Neutrophil (primary cell): Measurements from ENCODE around the gene UBA5.
"Not testable (repeated sequence)": the region's sequence is repeated elsewhere in the genome, so short reads cannot be mapped to it uniquely, and the experiment has no call there.

Source experiments
- H3K27ac ChIP-seq: fragments of 200-600 bp; sonication (generic); 2 replicates; pipeline ENCODE4 v1.5.1; 2016; ENCODE audit warnings: mild to moderate bottlenecking, moderate library complexity
- H3K27me3 ChIP-seq: fragments of 200-600 bp; sonication (generic); 2 replicates; pipeline ENCODE4 v1.6.0; 2016; ENCODE audit warnings: mild to moderate bottlenecking
- H3K36me3 ChIP-seq: fragments of 200-600 bp; sonication (generic); 2 replicates; pipeline ENCODE4 v1.5.1; 2017
- H3K4me1 ChIP-seq, 2 experiments: fragments of 200-600 bp in 1 of 2; sonication (generic) in 1 of 2; 1 replicate in 1 of 2; 2 replicates in 1 of 2; pipeline versions ENCODE4 v1.5.1 to v1.6.1; 2013 to 2016; ENCODE audit warnings: low read depth in 1 of 2, low read length in 1 of 2, mild to moderate bottlenecking in 1 of 2, moderate library complexity in 1 of 2; ENCODE audit not compliant: control insufficient read depth in 1 of 2, insufficient read depth in 1 of 2
- H3K4me3 ChIP-seq, 2 experiments: fragments of 200-600 bp in 1 of 2; sonication (generic) in 1 of 2; 1 replicate in 1 of 2; 2 replicates in 1 of 2; pipeline ENCODE4 v1.5.1; 2013 to 2016; ENCODE audit warnings: low read depth in 1 of 2, low read length in 1 of 2, mild to moderate bottlenecking in 1 of 2, moderate library complexity in 1 of 2
- H3K9me3 ChIP-seq: fragments of 200-600 bp; sonication (generic); 2 replicates; pipeline ENCODE4 v1.5.1; 2016
- CTCF ChIP-seq: fragments of 200-600 bp; sonication (generic); IDR thresholded peaks from 2 replicates; pipeline ENCODE4 v1.5.1; 2016; ENCODE audit warnings: antibody characterized with exemption

UBA5 gene

GRCh38 chr3:132630612-132631011, 29.5 kb upstream of the UBA5 start:
- Histone ChIP-seq H3K9me3 (no peaks in the 10 kb centered on the region), H3K27me3 (no peaks in the 10 kb centered on the region), H3K36me3 (peaks cover 29% of the 10 kb centered on the region), H3K27ac (no peak overlapping the region), H3K4me3 (no peak overlapping the region), H3K4me1 (no peaks in the 10 kb centered on the region)
- no peak for TF ChIP-seq CTCF

GRCh38 chr3:132635052-132635451, 25.1 kb upstream of the UBA5 start:
- Histone ChIP-seq H3K4me3 (no peak overlapping the region), H3K36me3 (peaks cover 31% of the 10 kb centered on the region), H3K9me3 (no peaks in the 10 kb centered on the region), H3K27me3 (no peaks in the 10 kb centered on the region), H3K27ac (no peak overlapping the region), H3K4me1 (no peaks in the 10 kb centered on the region)
- TF ChIP-seq CTCF: no peak

GRCh38 chr3:132637590-132637989, 22.5 kb upstream of the UBA5 start:
- Histone ChIP-seq H3K4me1 (peaks cover 9 to 10% of the 10 kb centered on the region in 2 experiments), H3K27ac (no peak overlapping the region), H3K4me3 (no peak overlapping the region), H3K27me3 (no peaks in the 10 kb centered on the region), H3K9me3 (no peaks in the 10 kb centered on the region), H3K36me3 (peaks cover 31% of the 10 kb centered on the region)
- no peak for TF ChIP-seq CTCF

GRCh38 chr3:132638706-132639105, 21.4 kb upstream of the UBA5 start:
- Histone ChIP-seq H3K27ac (no peak overlapping the region), H3K27me3 (no peaks in the 10 kb centered on the region), H3K4me1 (peaks cover 21% of the 10 kb centered on the region in 2 experiments), H3K4me3 (no peak overlapping the region), H3K36me3 (peaks cover 31% of the 10 kb centered on the region), H3K9me3 (no peaks in the 10 kb centered on the region)
- TF ChIP-seq CTCF: no peak

- H3K9me3 ChIP-seq, H3K4me3 ChIP-seq, H3K27me3 ChIP-seq: not testable (repeated sequence)
- Histone ChIP-seq H3K27ac (peak overlapping the region; percentile 83), H3K4me1 (peaks cover 33% of the 10 kb centered on the region in 2 experiments), H3K36me3 (peaks cover 27% of the 10 kb centered on the region)
These were observed 18.7 kb upstream of the UBA5 start for GRCh38 chr3:132641427-132641826.

GRCh38 chr3:132641837-132642538, 18.1 kb upstream of the UBA5 start:
- Histone ChIP-seq H3K4me3 (no peak overlapping the region), H3K4me1 (peaks cover 33% of the 10 kb centered on the region in 2 experiments), H3K36me3 (peaks cover 22% of the 10 kb centered on the region), H3K27ac (peak overlapping the region; percentile 83), H3K9me3 (no peaks in the 10 kb centered on the region), H3K27me3 (no peaks in the 10 kb centered on the region)
- TF ChIP-seq CTCF: peak; percentile 32
